Measurements from ENCODE around the gene ZBTB39.
"Not testable (repeated sequence)": the region's sequence is repeated elsewhere in the genome, so short reads cannot be mapped to it uniquely, and the experiment has no call there.

Gene ZBTB39

DNA sequence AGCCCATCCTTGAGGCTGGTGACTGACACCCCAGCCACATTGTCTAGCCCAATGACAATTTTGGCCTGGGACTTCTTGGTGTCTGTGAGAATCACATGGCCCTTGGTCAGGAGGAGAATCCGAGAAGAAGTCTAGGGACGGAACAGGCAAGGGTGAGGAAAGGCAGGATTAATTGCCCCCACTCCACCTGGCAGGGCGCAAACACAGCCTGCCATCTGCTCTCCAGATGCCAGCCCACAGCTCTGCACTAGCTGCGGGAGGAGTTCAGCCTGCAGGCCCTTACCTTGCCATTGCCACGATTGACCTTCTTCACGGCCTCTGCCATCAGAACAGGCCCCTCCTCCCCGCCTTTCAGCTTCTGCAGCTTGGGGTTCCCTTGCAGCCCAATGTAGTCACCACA, 23.1 kb upstream of the ZBTB39 start:
- no peak for DNase-seq

- DNase-seq = no peak
These were observed 21.4 kb upstream of the ZBTB39 start for GRCh38 chr12:57027805-57028153.

GRCh38 chr12:57027011-57027804, 20.9 kb upstream of the ZBTB39 start:
- no peak for DNase-seq

- DNase-seq = no peak
These were observed 18.9 kb upstream of the ZBTB39 start for GRCh38 chr12:57025196-57025595.

DNA sequence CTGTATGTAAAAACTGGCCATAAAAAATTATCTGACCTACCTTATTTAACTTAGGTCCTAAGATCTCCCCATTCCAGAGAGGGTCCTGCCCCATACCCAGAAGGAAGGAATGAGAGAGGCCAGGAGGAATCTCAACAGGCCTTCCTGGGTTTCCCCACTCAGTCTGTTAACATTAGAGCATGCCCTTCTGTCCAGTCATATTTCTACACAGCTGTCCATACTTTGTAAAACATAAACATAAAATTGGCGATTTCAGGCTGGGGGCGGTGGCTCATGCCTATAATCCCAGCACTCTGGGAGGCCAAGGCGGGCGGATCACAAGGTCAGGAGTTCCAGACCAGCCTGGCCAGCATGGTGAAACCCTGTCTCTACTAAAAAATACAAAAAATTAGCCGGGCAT, 16.0 kb upstream of the ZBTB39 start:
- DNase-seq = not testable (repeated sequence)

DNA sequence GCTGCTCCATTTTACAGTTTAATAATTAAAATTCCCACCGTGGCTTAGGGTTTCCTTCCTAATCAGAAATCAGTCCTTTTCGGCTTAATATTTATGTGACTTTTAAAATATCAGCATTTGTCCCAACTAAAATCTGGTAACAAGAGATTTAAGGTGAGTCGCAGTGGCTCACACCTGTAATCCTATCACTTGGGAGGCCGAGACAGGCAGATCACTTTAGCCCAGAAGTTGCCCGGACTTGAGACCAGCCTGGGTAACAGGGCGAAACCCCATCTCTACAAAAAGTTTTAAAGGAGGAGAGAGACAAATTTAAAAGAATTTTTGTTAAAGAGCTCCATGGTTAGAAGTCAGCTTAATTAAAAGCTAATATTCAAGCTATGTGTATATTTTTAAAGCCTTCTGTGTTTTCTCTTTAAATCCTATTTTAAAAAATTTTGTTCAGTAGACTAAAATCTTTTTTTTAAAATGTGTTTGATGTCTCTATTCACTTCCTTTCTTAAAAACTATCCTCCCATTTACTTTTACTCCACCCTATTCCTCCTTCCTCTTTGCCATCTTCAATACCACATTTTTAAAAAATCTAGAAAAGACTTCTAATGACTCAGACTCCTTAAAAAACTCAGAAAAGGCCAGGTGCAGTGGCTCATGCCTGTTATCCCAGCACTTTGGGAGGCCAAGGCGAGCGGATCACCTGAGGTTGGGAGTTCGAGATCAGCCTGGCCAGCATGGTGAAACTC, 13.8 kb upstream of the ZBTB39 start:
- no peak for DNase-seq

- DNase-seq = no peak
These were observed 12.6 kb upstream of the ZBTB39 start for GRCh38 chr12:57018906-57019305.

- not testable (repeated sequence) for DNase-seq
These were observed 12.0 kb upstream of the ZBTB39 start for GRCh38 chr12:57018353-57018752.

DNA sequence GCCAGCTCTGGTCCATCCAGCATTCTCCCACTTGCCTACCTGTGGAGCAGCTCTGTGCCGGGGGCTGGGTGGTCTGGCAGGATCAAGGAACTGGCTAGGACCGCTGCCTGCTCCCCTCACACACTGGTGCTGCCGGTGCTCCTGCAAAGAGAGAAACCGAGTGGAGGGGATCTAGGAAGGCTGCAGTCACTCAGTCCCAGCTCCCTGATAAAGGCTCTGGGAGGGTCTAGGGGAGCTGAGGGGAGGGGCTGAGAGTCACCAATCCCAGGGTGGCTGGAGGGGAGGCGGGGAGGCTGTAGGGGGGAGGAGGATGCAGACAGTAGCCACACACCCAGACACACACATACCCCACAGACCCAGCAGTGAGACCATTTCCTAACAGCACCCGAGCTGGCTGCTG, 10.0 kb upstream of the ZBTB39 start, which contains the start of gene TAC3:
TSS of gene TAC3 (minus strand) at position 182 of the 400 bp plus-strand sequence. CDS start 732 bp downstream, outside the sequence.
- no peak for DNase-seq

DNA sequence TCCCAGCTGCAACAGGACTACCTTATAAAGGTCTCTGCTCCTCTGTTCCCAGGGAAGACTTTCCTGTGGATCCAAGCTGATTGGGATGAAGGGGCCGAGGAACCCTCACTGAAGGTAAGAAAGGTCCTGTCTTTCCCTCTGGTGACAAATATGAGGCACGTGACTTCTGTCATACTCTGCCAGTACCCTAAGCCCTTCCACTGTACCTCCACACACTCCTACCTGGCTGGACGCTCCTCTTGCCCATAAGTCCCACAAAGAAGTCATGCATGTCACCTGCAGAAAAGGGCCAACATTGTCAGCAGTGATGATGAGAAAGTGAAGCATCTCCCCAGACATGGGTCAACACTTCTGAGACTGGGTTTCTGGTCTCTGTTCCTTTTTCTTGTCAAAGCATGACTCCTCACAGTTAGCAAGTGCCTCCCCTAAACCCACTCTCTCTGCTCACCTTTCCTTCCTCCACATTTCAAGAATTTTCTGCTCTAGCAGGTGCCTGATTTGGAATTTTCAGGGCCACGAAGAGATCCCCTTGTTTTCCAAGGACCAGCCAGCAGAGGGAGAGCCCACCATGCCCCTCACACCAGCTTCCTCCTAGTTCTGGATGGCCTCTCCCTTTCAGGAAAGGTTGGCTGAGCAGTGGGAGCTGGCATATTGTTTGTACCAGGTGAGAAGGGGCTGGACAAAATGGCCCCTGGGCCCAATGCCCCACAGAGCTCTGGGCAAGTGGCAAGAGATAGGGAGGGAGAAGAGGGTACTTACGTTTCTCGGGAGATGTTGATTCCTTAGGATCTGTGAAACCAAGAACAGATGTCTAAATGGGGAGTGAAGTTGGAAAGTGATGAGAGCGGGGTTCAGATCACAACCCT, 6.5 kb upstream of the ZBTB39 start:
- DNase-seq = no peak

DNA sequence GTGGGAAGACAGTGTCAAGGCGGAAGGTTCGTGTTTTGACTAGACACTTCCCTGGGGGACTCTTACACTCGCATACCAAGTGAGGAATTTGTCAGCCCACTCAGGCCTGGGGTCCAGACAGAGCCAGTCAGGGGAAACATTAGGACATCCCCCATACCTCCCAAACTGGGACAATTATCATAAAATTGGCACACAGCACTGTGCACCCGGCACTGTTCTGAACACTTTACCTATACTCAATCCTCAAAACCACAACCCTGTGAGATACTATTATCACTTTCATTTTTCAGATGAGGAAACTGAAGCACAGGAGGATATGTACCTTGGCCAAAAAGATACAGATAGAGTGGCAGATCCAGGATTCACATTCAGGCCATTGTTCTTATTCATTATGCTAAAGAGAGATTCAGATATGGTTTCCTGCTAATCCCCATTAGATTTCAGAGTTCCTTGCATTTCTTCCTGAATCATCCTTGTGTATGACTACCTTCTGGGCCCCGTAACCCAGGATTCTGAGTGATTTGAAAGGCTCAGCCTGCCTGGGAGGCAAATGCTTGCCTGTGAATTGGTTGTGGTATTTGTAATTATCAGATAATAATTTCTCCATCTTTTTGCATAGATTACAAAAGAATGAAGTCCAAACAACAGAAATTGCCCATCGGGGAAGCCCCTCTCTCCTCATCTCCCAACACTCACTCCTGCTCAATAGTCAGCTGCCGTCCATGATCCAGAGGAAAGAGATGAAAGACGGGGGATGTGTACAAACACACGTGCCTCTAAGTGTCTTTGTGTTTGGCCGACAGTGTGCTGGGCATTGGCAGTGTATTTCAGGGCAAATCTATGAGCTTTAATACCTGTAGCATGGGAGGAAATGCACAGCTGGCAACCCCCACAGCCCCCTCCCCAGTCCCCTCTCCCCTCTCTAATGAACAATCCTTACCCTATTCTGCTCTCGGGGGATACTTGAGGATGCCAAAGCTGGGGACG, 5.4 kb upstream of the ZBTB39 start:
- no peak for DNase-seq

GRCh38 chr12:57010627-57011247, 4.4 kb upstream of the ZBTB39 start:
- no peak for DNase-seq

DNA sequence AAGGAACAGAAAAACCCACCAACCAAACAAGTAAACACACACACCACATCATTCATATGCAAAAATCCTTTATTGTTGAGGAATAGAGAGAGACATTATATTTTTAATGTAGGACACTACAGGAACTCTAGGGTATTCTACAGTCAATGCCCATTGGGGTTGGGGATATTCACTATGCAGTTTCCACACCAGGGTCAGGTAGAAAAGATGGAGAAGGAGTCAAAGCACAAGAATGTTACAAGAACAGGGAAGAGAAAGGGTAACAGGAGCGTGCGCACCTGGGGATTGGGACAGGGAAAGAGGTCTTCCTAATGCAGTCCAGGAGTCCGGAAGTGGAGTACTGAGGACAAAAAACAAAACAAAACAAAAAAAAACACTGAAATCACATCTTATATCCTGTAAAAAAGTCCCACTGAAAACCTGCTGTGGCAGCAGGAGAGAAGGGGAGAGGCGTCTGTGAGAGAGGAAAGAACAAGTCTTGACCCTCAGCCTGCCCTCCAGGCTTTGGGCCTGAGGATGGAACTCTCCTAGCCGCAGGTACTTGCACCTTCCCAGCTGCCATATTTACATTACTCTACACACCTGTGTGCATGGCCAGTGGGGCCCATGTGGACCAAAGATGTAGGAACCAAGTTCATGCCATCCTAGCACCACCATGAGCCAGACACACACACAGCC, 3.7 kb upstream of the ZBTB39 start:
- no peak for DNase-seq

- DNase-seq = no peak
These were observed 1.8 kb upstream of the ZBTB39 start for GRCh38 chr12:57008178-57008577.

GRCh38 chr12:57006809-57007475, 596 bp upstream of the ZBTB39 start:
- DNase-seq = no peak

DNA sequence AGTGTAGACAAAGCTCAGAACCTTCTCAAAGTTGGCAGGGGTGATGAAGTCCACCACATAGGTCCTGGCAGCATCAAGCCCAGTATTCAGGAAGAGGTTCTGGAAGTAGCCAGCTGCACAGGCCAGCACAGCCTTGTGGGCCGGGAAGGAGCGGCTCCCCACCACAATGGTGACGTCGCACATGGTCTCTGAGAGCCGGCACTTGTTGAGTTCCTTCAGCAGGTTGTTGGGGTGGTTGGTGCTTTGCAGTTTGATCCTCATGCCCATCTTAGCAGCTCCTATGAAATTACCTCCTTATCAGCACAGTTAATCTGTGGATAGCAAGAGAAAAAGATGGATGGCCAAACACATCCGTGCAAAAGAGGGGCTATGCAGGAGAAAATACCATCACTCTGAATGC, 1.7 kb downstream of the ZBTB39 start:
- DNase-seq = no peak

GRCh38 chr12:57003395-57003794, 3.0 kb downstream of the ZBTB39 start:
- no peak for DNase-seq

- peak; percentile 62 for DNase-seq
These were observed 4.9 kb downstream of the ZBTB39 start for GRCh38 chr12:57001448-57001906.

DNA sequence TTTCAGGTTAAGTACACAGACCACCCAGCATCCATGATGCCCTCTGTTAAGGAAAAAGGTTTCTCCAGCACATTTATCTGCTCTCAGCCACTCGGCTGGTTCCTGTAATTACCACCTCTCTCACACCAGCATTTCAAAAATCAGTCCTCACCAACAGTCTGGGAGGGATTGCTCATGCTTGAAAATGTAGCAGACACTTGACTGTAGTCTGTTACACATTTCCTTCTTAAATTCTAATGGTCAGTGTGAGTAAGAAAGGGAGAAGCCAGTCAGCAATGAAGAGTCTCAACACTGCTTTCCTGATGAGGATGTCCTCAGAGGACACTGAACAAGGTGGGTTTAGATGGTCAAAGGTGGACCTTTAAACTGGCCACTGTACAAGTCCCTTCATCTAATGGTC, 6.0 kb downstream of the ZBTB39 start:
- no peak for DNase-seq

DNA sequence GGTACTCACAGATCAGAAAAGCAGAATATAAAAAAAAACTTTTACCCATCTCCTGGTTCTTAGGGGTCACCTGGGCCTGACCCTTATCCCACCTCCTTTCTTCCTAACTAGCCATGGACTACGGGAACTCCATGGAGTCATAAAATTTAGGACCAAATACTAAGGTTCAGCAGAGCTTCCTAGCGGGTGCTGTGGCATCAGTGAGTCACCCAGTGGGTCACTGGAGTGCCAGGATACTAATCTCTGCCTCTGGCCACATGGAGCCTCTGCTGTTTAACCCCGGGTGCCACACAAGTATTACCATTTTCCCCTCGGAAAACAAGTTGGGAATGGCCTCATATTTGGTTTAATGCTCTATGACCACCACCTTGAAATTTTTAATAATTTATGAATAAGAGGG, 6.9 kb downstream of the ZBTB39 start:
- no peak for DNase-seq
